KBM-7 (cell line): ENCODE measurements around the gene PRDM16.

Source experiments
- DNase-seq: peaks from one replicate; pipeline ENCODE4 v3.0.0-alpha.2; 2015
- in situ Hi-C: fragments of 300-500 bp; cut with MboI; formaldehyde crosslinking; loops from 2 replicates; pipeline ENCODE4 v1.14.3; 2020; ENCODE audit warnings: low sequenced_read_pairs, low pct_unique_long_range_greater_than_20kb, mixed read lengths

The PRDM16 gene

DNA sequence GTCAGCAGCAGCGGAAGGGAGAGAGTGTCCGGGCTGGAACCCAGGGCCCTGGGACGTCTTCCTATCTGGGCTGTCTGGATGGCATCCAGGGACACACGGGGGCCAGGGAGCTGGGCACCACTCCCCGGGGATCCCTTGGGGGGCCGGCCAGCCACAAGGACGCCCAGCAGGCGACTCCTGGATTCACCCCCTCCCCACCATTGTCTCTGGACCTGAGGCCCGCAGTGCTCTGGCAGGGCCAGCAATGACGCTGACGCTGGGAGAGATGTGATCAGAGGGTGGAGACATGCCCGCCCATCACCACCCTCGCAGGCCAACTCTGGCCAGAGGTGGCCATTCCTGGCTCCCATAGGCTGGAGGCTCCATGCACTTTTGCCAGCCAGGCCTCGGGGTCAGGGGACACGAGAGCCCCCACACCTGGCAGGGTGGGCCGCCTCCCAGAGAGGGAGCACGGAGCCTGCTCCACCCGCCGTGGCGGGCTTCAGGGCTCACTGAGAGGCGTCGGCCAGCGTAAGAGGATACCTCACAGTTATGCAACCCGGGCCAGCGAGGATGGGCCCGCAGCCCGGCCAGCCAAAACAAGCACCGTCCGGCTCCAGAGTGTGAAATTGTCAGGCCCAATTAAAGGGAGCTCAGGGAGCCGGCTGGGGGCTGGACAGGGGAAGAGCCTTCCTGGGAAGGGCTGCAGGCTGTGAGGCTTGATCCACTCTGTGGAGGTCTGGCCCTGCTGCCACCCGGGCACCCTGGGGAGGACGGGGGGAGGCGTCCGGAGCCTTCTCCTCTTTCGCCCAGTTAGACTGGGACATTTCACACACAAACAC is 37.4 kb upstream of the PRDM16 start:
- in situ Hi-C loops = no loop called here
- no peak for DNase-seq

DNA sequence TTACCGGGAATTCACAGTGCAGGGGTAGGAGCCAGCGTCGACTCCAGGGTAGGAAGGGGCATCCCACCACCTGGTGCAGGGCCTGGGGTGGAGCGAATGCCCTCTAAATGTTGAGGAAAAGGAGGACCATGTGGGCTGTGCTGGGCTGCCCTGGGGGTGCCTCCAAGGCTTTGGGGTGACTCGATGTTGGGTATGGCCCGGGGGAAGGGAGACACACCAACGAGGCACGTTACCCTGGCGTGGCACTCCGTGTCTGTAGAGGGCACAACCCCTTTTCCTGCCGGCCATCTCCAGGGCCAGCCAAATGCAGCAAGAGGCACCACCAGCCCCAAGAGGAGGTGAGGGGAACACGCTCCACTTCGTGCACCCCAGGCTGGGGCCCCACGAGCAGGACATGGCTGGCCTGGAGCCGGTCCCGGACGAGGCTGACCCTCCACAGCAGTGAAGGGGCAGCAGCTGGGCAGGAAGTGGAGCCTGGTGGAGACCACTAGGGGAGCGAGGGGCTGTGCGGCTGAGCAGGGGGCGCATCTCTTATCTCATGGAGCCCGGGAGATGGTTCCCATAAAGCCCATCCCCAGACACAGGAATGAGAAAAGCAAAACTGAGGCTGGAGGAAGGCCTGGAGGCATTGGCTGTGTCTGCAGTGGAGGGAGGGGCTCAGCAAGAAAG is 36.5 kb upstream of the PRDM16 start:
- no peak for DNase-seq
- in situ Hi-C loops = no loop called here

DNA sequence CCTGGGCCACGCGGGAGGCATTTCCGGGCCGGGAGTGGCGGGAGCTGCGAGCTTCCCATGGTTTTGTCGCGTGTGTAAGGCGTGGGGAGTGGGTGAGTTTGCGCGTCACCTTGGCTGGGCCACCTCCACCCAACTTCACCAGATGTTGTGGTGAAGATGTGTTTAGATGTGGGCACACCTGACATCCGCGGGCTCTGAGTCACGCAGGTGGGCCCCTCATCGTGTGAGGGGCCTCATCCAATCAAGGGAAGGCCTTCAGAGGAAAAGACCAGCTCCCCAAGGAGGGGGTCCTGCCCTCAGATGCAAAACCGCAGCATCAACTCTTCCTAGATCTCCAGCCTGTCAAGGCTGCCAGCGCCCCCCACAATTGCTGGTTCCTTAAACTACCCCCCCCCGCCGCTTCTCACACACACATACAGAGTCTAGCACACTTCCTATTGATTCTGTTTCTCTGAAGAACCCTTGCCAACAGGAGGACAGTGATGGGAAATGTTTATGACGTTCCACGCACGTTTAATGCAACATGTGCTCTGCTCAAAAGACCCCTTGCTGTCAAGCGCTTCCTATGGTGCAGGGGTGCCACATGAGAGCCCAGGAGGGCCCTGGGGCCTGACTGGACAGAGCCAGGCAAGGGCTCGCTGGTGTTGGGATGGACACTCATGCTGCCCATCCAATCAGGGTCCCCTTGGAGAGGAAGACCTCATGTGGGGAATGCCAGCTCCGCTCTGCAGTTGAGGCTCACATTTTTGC is 35.8 kb upstream of the PRDM16 start:
- in situ Hi-C loops = no loop called here
- no peak for DNase-seq

DNA sequence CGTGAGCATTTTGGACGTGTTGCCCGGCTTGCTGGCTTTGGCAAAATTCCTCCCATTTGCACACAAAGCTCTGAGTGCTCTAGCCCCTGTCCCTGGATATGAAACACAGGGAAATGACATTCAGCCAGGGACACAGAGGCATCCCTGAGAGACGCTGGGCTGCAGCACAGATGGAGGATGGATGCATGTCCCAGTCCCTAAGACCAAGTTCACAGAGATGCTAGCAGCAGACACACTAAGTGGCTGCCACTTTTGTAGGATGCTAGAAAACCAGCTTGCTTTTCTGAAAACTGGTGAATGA is 35.3 kb upstream of the PRDM16 start:
- in situ Hi-C loops = no loop called here
- no peak for DNase-seq

DNA sequence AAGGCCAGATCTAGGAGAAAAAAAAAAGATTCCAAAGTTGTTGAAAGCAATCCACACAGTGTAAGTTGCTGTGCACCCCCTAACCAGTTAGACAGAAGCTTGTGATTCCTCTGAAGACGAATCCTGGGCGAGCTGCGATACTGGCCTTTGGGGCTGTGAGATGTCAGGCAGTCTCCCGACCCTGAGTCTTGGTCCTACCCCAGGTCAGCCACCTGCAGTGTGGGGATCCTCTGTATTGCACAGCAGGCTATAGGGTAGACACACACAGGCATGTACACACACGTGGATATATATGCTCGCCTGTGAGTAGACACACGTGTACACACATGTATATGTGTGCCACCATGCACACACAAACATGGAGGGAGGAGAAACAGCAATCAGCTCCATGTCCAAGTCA is 34.8 kb upstream of the PRDM16 start:
- in situ Hi-C loops = no loop called here
- no peak for DNase-seq

DNA sequence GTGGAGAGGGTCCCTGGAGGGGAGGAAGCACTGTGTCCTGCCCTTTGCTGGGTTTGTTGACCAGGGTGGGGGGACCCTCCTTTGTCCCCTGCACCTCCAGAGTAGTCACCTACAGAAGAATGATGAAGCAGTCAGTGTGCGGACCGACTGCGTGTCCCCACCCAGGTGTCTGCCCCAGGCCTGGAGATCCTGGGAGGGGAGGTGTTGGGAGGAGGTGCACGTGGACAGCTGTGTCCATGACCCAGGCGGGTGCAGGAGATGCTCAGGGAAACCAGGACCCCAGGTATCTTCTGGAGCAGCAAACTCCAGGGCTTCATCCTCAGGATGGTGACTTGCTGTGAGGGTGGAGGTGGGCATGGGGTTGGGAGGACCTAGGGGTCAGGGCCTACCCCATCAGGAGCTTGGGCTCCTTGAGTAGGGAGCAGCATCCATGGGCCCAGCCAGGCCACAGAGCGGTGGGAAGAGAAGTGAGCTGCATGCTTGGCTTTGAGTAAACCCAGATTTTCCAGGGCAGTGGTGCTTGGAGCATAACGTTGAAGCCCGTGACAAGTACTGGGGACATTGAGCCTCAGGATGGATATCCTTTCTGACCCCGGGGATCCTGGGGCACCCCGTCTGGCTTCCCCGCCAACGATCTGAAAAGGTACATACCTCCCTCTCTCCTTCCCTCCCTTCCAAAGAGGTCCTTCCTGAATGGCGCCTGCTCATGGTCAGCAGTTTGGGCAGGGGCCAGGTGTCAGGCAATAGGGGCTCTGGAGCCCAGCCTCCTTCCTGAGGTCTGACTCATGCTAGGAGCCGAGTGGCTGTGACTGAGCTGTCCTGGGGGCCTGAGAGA is 34.1 kb upstream of the PRDM16 start:
- DNase-seq = no peak
- in situ Hi-C loops = no loop called here

DNA sequence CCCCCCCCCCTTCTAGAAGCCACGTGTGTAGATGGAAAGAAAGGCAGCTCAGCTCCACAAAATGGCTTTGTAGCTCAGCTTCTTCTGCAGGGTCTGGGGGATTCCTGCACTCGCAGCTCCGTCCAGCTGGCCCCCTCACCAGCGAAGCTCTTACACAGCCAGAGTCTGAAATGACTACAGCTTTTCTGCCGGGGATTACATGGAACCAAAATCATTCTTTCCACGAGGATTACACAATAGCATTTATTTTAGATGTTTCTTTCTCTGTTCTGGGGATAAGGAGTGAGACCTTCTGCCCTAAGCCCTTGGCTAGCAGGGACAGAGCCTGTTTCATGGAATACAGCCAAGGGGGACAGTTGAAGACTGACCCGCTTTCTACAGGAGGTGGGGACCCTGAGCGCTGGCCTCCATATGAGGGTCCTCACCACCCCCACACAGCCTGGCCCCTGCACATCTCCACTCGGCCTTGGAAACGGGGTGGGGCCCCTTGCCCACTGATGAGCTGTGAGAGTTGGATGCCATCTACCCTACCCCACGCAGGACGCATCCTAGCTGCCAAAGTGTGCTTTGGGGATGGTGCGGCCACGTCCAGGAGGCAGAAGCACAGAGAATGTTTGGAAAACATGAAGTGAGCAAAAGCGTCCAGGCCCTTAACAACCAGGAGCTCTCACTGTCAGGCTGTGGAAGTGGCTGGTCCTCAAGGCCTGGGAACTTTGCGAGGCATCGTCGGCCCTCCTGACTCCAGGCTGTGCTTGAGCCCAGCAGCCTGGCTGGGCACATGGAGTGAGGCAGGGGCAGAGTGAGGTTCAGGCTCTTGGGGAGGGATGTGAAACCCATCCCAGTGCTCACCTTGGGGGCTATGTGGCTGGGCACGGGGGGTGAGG is 33.2 kb upstream of the PRDM16 start:
- DNase-seq = no peak
- in situ Hi-C loops = no loop called here

DNA sequence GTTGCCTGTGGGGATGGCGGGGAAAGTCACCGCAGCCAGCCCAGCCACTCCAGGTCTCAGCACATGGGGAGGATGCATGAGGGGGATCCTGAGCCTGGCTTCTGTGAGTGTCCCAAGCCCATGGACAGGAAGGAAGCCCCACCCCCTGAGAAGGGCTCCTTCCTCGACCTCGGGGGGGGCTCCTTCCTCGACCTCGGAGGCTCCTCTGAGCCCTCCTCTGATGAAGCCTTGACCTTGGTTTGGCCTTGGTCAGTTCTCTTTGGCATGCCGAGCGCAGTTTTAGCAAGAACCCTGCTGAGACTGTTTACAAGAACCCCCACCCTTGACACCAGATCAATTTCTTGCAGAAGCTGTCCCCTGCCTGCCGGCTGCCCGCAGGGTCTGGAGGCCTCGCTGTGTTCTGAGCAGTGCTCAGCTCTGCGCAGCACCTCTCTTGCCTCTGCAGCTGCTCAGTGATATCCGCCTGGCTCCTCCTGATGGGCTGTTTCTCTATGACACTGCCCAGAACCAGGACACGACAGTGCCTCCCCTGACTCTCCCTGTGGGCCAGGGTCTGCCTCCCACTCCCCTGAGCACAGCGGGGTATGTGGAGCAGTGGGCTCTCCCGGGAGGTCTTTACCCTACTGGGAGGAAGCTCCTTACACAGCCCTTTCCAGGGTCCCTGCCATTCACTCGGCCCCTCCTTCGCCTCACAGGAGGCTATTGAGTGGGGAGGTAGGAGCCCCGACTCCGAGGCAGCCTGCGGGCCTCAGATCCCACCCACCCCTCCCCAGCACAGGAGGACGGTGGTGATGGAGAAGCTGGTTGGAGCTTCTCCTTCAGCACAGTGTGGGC is 32.3 kb upstream of the PRDM16 start:
- in situ Hi-C loops = no loop called here
- DNase-seq = no peak

DNA sequence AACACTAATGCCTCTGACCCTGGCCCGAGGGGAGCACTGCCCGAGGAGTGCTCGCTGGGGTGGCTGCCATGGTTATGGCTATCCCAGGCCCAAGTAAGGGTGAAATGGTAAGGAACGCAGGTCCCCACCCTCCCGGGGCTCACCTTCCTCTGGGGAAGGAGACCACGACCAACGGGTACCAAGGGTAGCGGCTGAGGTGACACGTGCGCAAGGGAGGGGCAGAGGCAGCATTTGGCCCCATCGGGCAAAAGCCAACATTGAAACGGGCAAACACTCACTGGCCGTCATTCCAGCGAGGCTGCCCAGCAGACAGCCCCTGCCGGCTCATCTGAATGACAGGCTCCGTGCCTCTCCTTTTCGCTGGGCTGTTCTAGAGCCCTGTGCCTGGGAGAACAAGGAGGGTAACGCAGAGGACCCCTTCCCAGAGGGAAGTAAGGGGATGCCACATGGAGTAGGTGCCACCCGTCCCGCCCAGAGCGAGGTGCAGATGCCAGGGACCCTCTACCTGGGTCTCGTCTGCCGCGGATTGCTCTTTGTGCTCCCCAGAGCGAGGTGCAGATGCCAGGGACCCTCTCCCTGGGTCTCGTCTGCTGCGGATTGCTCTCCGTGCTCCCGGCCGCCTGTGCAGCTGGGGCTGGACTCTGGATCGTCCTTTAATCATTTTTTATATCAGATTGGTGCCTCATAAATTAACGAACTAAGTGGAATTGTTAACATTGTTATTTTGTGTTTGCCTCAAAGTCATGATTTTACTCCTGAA is 31.5 kb upstream of the PRDM16 start:
- no peak for DNase-seq
- in situ Hi-C loops = no loop called here

DNA sequence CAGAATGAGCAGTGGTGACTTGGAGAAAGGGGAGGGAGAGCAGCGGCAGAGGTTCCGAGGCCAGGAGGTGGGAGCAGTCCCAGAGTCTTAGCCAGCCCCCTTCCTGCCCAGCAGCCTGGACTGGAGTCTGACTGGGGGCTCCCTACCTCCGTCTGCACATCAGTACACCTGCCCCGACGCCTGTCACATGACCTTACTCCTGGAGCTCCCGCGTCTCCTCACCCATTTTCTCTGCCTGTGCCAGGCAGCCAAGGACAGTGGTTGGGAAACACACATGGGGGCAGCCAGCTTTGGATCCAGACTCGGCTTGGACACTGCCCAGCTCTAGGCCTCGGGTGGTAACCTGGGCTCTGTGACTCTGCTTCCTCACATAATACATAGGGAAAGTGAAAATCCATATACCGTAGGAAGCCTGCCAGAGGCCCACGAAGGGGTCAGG is 30.9 kb upstream of the PRDM16 start:
- in situ Hi-C loops = no loop called here
- DNase-seq = no peak

DNA sequence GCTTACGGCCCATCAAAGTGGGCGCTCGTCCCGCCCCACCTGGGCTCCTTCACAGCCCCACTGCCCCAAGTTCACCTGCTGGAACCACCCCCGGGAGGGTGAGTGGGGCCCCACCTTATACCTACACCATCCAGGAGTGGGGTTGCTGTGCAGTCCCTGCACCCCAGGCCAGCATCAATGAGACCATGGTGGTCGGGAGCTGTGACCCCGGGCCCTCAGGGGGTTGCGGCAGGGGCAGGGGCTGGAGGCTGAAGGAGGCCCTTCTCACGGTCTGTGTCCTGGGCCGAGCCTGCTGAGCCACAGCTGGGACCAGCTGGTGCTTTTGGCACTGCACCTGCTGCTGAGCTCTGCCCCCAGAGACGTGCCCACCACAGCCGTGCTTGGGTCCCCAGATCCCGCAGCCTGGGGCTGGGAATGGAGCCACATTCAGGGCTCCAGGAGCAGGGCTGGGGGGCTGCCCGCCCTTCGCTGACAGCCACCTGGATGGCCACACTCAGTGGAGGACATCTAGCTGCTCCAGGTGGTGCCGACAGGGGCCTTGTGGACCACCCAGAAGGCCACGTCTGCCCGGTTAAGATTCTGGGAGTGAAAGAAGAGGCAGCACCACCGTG is 30.3 kb upstream of the PRDM16 start:
- in situ Hi-C loops = no loop called here
- no peak for DNase-seq

DNA sequence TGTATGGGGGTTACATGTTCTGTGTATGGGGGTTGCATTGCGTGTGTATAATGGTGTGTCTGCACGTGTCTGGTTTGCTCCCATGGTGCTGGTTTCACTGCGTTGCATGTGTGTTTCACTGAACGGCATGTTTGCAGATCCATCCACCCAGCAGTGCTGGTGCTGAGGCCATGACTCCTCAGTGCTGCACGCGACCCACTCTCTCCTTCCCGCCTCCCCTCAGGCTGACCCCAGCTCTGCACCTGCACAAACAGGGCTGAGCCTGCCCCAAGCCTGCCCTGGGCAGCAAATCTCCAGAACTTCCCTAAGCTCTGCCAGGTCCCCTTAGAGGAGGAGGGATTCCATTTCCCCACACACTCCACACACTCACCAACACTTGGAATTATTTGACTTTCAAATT is 29.0 kb upstream of the PRDM16 start:
- DNase-seq = no peak
- in situ Hi-C loops = no loop called here

DNA sequence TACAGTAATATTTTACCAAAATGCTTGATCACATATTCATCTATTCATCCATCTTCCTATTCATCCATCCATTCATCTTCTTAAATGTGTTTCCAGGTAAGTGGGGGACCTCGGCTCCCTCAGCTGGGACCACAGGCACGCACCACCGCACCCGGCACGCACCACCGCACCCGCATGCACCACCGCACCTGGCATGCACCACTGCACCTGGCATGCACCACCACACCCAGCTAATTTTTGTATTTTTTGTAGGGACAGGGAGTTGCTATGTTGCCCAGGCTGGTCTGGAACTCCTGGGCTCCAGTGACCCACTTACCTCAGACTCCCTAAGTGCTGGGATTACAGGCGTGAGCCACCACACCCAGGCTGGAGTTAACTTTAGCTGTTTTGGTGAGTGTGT is 26.5 kb upstream of the PRDM16 start:
- DNase-seq = no peak
- in situ Hi-C loops = no loop called here

DNA sequence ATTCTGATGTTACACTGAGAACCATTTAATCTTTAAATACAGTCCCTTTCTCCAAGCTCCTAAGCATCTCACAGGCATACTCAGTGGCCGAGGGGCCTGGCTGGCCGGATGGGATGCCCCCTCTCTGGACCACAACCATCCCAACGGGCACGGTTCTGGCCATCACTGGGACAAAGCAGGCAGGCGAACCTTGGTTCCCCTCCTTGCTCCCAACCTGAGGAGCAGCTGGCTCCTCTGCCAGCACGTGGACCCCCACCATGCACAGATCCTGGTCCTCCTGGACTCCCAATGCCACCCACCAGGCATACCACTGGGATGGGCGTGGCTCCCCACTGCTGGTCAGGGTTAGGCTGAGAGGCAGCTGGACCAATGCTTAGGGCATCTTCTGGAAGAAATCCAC is 19.8 kb upstream of the PRDM16 start:
- no peak for DNase-seq
- in situ Hi-C loops = no loop called here

DNA sequence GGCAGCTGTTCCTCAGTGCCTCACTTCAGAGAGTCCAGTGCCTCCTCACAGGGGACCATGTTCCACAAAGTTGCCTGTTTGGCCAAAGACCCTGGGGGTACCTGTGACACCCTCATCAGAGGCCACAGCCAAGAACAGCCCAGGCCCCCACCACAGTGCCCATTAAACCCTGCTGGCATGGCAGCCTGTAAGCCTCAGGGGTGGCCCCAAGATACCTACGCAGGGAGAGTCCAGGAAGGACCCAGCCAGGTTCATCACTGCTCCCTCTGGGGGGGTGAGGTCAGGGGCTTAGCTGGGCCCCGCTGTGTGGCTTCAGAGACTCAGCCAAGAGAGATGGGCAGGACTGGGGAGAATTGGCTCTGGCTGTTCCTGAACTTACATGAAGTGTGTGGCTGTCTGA is 19.1 kb upstream of the PRDM16 start:
- in situ Hi-C loops = no loop called here
- no peak for DNase-seq

DNA sequence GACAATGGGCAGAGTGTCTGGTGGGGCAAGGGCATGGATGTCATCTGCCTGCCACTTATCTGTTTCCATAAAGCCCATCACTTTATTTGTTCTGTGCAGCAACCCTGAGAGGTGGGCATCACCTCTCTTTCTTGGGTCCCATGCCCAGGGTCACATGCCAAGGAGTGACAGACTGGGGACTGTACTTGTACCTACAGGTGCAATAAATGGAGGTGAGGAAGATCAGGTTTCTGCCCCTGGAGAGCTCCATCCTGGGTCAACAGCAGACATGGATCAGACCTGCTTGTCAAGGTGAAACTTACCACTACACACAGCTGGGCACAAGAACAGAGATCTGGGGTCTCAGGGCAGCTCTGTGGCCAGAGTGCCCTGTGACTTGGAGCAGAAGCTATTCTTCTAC is 18.4 kb upstream of the PRDM16 start:
- no peak for DNase-seq
- in situ Hi-C loops = no loop called here
